Activated CD4-positive, alpha-beta T cell treated with anti-CD3 and anti-CD28 coated beads, Interleukin-2, amount 50 U/mL, for 24 hours (primary cell): ENCODE results near the gene TRIM16.
"Not testable (repeated sequence)": the region's sequence is repeated elsewhere in the genome, so short reads cannot be mapped to it uniquely, and the experiment has no call there.

Experiments used
- DNase-seq, 2 donors: peaks; one replicate each; pipeline ENCODE4 v3.0.0-alpha.2; 2020; ENCODE audit warnings: low read depth in 1 of 2, low spot score in 1 of 2

The TRIM16 gene

DNA sequence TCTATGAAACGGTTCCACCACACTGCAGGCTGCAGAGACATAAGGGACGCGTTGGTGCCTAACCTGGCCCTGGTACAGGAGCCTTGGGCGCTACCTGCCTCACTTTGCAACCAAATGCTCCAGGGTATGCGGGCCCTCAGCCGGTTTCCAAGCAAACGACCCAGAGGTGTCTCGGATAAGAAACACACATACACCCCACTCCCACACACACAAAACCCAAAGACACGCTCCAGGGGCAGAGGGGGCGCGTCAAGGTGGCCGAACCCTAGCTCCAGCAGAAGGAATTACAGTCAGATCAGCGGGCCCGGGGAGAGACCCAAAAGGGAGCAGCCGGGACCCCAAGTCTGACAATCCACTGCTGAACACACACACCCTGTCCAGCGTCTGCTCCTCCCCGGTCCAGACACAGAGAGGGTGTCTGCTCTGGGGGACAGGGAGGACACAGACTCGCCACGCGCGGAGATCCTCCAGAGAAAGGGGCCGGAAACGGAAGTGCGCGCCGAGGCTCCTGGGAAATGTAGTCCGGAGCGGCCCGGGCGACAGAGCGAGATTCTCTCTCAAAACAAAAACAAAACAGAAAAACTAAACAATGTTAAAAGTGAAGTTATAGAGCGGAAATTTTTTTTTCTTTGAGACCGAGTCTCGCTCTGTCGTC lies at the start of gene TRIM16:
Gene TRIM16, minus strand, starts transcription at position 488 of the 655 bp plus-strand sequence. CDS start 32,702 bp downstream, outside the sequence.
- peak; percentile 70 to 72 for DNase-seq

- not testable (repeated sequence) for DNase-seq
Observed at GRCh38 chr17:15733174-15733789, 49.2 kb upstream of the TRIM16 start.

DNA sequence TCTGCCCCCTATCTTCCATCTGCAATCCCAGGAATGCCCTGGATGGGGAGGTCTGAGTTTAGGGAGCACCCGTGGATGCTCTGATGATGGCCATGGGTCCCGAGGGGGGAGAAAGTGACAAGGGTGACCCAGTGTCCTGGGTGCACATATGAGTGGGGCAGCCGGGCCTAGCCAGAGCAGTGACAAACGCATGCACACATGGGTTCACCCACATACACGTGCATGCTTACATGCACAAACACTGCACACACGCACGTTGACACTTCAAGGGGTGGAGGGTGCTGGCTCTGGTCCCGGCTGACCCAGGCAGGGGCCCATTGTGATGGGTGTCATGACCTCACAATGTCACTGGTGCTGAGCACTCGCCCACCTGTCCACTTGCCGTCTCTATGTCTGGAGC lies 47.8 kb upstream of the TRIM16 start, which contains the start of gene TBC1D26:
Gene TBC1D26, plus strand, starts transcription at position 384 of the 400 bp plus-strand sequence. CDS start 3,066 bp downstream, outside the sequence.
- not testable (repeated sequence) for DNase-seq

- not testable (repeated sequence) for DNase-seq
Observed at GRCh38 chr17:15730535-15730934, 46.4 kb upstream of the TRIM16 start.

- not testable (repeated sequence) for DNase-seq
Observed at GRCh38 chr17:15716601-15717563, 32.8 kb upstream of the TRIM16 start.

- DNase-seq: not testable (repeated sequence)
Observed at GRCh38 chr17:15708879-15709278, 24.8 kb upstream of the TRIM16 start.

DNA sequence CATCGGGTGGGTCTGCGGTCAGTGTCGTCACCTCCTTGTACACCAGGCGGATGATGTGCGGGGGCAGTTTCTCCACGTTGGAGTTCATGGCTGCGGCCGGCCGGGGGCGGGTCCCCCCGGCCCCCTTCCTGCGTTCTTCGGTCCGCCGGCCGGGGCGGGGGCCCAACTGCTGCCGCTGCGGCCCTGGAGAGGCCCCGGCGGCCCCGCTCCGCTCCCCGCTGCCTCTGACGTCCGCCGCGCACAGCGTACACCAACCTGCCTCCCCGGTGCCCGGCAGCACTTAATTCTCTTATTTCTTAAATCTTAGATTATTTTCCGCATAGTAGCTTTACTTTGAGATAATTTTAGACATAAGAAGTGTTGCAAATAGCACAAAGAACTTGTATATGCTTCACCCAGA lies 20.7 kb upstream of the TRIM16 start:
- not testable (repeated sequence) for DNase-seq

GRCh38 chr17:15704239-15704638 lies 20.1 kb upstream of the TRIM16 start:
- not testable (repeated sequence) for DNase-seq

GRCh38 chr17:15699937-15700336 lies 15.8 kb upstream of the TRIM16 start:
- DNase-seq: not testable (repeated sequence)

DNA sequence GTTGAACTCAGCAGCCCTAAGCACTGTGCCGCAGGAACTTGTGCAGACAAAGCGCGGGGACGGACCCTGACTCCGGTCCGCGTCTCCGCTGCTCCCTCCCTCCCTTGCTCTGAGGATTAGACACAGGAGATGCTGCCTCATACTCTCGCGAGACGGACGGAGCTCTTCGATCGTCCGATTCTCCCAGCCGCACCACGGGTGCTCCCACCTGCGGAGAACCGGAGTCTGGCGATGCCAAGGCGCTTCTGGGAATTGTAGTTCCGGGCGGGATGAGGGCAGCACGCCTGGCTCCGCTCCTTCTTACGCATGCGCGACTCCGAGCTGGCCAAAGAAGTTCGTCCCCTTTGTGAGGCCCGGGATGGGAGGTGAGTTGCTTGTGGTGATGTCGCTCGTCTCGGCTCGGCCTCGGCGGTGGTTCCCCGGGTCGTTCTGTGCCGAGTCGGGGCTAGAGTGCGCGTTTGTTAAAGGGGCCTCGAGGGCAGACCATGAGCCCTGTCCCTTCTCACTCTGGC lies 15.4 kb upstream of the TRIM16 start, which contains the start of gene ZNF286A:
Gene ZNF286A, plus strand, starts transcription at position 340 of the 512 bp plus-strand sequence. CDS start 578 bp downstream, outside the sequence.
- peak; percentile 94 to 97 for DNase-seq

DNA sequence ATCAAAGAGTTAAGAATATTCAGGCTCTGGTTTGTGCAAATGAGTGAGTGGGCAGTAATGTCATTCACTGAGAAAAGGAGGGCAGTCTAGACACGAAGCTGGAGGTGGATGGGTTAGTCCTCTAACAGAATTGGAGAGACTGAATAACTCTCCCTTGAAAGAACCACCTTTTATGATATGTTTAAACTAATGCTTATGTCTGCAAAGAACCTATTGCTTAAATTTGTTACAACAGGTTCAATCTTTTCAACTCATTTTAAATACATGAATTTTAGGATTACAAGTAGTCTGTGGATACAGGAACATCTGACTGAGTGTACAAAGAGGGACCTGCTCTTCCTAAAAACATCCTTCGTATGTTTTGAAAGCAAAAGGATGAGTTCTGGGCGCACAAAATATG lies 14.9 kb upstream of the TRIM16 start:
- DNase-seq: not testable (repeated sequence)

- DNase-seq: not testable (repeated sequence)
Observed at GRCh38 chr17:15687494-15687893, 3.4 kb upstream of the TRIM16 start.

- DNase-seq: not testable (repeated sequence)
Observed at GRCh38 chr17:15683135-15683534, 976 bp downstream of the TRIM16 start.

GRCh38 chr17:15675991-15676390 lies 8.1 kb downstream of the TRIM16 start:
- DNase-seq: not testable (repeated sequence)

DNA sequence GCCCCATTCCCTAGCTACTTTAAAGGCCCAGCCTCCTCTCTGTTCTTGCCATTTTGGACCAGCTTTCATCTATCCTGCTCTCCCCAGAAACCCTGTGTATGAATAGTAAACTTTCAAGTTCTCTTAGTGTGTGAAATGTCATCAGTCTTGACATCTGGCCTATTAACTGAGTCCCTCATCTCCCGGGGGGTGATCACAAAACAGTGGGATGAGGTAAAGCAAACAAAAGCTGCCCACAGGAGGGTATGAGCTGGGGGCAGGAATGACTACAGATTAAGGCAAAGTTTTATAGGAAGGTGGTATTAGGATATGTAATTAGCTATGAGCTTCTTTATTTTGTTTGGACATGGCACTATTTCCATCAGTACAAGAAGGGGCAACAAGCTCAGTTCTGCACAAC lies 9.5 kb downstream of the TRIM16 start:
- not testable (repeated sequence) for DNase-seq

DNA sequence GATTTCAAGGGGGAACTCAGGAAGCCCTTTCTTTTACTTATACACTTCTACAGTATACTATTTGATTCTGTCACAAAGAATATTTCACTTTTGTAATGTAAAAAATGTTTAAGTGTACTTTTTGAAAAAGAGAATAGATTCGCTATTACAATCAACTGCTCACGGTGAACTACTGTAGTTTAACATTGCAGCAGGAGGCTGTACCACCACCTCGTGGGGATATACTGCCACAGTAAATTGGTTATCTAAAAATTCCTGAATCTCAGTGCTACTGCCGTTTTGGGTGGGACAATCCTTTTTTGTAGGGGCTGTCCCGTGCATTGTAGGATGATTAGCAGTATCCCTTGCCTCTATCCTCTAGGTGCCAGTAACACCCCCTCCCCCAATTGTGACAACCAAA lies 14.6 kb downstream of the TRIM16 start:
- DNase-seq: not testable (repeated sequence)

- DNase-seq: no peak
Observed at GRCh38 chr17:15663691-15664090, 20.4 kb downstream of the TRIM16 start.

DNA sequence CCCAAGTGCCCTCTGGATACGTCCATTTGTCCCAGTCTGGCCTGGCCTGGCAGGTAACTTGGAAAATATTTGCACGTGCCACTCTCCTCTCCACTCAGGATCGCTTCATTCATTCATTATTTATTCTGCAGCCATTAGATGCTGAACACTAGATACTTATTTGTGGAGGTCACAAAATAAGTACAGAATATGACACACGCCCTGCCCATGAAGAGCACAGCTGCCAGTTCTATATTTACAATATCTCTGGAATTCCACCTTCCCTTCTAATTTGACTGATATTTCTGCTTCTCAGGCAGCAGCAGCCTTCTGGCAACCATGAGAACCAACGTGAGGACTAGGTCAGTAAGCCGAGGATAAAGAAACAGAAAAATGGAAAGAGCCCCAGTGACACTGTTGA lies 20.9 kb downstream of the TRIM16 start:
- DNase-seq: no peak

DNA sequence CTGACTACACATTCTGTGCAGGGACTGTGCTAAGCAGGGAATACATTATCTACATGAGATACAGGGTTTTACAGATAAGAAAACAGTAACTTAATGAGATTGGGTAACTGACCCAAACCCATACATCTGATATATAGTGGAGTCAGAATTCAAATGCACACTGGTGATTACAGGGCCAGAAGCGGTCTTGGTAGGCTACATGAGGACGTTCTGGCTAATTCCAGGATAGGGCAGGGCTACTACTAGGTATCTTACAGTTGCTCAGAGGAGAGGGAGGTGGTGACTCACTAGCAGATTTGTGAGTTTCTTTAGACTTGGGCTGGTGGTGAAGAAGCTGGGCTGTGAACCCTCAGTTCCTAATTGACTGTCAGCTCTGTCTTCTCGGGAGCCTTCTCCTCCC lies 21.4 kb downstream of the TRIM16 start:
- no peak for DNase-seq

- no peak for DNase-seq
Observed at GRCh38 chr17:15660077-15660476, 24.0 kb downstream of the TRIM16 start.

GRCh38 chr17:15659663-15660062 lies 24.4 kb downstream of the TRIM16 start:
- DNase-seq: no peak
